ENCODE measurements around the gene NDE1.
A peak's percentile ranks its signal among the peaks of the same experiment; 100 is the strongest.
"Not testable (repeated sequence)": the region's sequence is repeated elsewhere in the genome, so short reads cannot be mapped to it uniquely, and the experiment has no call there.

NDE1 gene

DNA sequence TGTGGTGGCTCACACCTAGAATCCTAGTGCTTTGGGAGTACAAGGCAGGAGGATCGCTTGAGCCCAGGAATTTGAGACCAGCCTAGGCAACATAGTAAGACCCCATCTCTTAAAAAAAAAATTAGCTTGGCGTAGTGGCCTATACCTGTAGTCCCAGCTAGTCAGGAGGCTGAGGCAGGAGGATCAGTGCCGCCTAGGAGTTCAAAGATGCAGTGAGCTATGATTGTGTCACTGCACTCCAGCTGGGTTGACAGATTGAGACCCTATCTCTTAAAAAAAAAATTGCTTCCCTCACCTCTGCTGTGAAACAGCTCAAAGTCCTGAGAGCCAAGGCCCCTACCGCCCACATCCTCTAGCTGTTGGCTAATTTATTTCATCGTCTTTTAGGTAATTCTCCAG lies 10.2 kb downstream of the NDE1 start:
- no peak for DNase-seq (ENCODE audit: low read depth)
- TF ChIP-seq, protein P1, sequence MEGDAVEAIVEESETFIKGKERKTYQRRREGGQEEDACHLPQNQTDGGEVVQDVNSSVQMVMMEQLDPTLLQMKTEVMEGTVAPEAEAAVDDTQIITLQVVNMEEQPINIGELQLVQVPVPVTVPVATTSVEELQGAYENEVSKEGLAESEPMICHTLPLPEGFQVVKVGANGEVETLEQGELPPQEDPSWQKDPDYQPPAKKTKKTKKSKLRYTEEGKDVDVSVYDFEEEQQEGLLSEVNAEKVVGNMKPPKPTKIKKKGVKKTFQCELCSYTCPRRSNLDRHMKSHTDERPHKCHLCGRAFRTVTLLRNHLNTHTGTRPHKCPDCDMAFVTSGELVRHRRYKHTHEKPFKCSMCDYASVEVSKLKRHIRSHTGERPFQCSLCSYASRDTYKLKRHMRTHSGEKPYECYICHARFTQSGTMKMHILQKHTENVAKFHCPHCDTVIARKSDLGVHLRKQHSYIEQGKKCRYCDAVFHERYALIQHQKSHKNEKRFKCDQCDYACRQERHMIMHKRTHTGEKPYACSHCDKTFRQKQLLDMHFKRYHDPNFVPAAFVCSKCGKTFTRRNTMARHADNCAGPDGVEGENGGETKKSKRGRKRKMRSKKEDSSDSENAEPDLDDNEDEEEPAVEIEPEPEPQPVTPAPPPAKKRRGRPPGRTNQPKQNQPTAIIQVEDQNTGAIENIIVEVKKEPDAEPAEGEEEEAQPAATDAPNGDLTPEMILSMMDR (conservative IDR thresholded peaks at IDR 0.05; ENCODE audit: control insufficient read depth, insufficient read depth, low read depth, low read length), result no peak
- no peak overlapping the region for H3K4me3 ChIP-seq (ENCODE audit: control insufficient read depth, low read depth, low read length)

- H3K4me3 ChIP-seq (ENCODE audit: control insufficient read depth, low read depth, low read length), result no peak overlapping the region
- DNase-seq (ENCODE audit: low read depth), result no peak
- TF ChIP-seq, protein P1 (conservative IDR thresholded peaks at IDR 0.05; ENCODE audit: control insufficient read depth, insufficient read depth, low read depth, low read length), result no peak
These were observed 15.1 kb downstream of the NDE1 start for GRCh38 chr16:15665107-15665506.

DNA sequence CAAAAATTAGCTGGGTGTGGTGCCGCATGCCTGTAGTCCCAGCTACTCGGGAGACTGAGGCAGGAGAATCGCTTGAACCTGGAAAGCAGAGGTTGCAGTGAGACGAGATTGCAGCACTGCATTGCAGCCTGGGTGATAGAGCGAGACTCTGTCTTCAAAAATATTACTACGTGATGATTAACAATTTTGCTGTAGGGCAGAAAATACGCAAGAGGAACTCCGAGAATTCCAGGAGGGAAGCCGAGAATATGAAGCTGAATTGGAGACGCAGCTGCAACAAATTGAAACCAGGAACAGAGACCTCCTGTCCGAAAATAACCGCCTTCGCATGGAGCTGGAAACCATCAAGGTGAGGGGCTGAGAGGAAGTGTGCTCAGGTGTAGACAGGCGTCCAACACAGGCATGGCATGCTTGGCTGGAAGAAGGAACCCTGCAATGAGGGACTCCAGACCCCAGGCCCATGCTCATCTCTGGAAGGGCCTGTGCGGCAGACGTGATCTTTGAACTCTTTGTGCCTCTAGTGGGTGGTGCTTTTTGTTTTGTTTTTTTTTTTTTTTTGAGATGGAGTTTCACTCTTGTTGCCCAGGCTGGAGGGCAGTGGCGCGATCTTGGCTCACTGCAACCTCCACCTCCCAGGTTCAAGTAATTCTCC lies 17.2 kb downstream of the NDE1 start:
- no peak for DNase-seq (ENCODE audit: low read depth)
- TF ChIP-seq, protein P1 (conservative IDR thresholded peaks at IDR 0.05; ENCODE audit: control insufficient read depth, insufficient read depth, low read depth, low read length), result no peak
- H3K4me3 ChIP-seq (ENCODE audit: control insufficient read depth, low read depth, low read length), result no peak overlapping the region

DNA sequence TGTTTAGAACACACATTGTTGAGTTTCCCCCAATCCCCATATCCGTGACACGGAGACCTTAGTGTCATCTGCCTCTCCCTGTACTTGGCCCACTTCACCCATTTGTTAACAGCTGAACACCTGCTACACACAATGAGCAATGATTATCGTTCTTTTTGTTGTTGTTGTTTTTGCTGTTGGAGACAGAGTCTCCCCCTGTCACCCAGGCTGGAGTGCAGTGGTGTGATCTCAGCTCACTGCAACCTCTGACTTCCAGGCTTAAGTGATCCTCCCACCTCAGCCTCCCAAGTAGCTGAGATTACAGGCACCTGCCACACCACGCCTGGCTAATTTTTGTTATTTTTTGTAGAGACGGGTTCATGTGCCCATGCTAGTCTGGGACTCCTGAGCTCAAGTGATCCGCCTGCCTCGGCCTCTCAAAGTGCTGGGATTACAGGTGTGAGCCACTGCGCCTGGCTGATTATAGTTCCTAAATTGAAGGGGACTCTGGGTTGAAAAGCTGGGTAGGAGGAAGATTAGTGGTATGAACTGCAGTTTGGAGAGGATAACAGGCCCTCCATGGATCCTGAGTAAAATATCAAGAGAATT lies 21.6 kb downstream of the NDE1 start:
- DNase-seq (ENCODE audit: low read depth), result no peak
- H3K4me3 ChIP-seq (ENCODE audit: control insufficient read depth, low read depth, low read length), result no peak overlapping the region
- TF ChIP-seq, protein P1 (conservative IDR thresholded peaks at IDR 0.05; ENCODE audit: control insufficient read depth, insufficient read depth, low read depth, low read length), result no peak

DNA sequence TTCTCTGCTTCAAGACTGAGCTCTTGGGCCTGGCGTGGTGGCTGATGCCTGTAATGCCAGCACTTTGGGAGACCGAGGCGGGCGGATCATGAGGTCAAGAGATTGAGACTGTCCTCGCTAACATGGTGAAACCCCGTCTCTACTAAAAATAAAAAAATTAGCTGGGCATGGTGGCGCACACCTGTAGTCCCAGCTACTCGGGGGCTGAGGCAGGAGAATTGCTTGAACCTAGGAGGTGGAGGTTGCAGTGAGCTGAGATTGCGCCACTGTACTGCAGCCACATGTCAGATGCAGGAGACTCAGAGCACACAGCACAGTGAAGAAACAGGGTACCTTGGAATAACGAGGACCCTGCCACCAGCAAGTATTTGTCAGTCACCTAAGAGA lies 22.1 kb downstream of the NDE1 start:
- H3K4me3 ChIP-seq (ENCODE audit: control insufficient read depth, low read depth, low read length); DNase-seq (ENCODE audit: low read depth): not testable (repeated sequence)

GRCh38 chr16:15672514-15673167 lies 22.6 kb downstream of the NDE1 start:
- H3K4me3 ChIP-seq (ENCODE audit: control insufficient read depth, low read depth, low read length), result no peak overlapping the region
- TF ChIP-seq, protein P1 (conservative IDR thresholded peaks at IDR 0.05; ENCODE audit: control insufficient read depth, insufficient read depth, low read depth, low read length), result no peak
- DNase-seq (ENCODE audit: low read depth), result peak; percentile 99

- DNase-seq (ENCODE audit: low read depth), result no peak
- TF ChIP-seq, protein P1 (conservative IDR thresholded peaks at IDR 0.05; ENCODE audit: control insufficient read depth, insufficient read depth, low read depth, low read length), result no peak
- H3K4me3 ChIP-seq (ENCODE audit: control insufficient read depth, low read depth, low read length), result no peak overlapping the region
These were observed 24.5 kb downstream of the NDE1 start for GRCh38 chr16:15674571-15674970.

All from fibroblast of mammary gland (primary cell).